LNCAP (cell line): ENCODE measurements around the gene AMBRA1.

Source experiments
- TF ChIP-seq, protein P1 (sequence below): fragments of 450-650 bp; IDR thresholded peaks from 2 replicates; pipeline ENCODE4 v1.5.1; 2017; ENCODE audit warnings: mild to moderate bottlenecking

The AMBRA1 gene

DNA sequence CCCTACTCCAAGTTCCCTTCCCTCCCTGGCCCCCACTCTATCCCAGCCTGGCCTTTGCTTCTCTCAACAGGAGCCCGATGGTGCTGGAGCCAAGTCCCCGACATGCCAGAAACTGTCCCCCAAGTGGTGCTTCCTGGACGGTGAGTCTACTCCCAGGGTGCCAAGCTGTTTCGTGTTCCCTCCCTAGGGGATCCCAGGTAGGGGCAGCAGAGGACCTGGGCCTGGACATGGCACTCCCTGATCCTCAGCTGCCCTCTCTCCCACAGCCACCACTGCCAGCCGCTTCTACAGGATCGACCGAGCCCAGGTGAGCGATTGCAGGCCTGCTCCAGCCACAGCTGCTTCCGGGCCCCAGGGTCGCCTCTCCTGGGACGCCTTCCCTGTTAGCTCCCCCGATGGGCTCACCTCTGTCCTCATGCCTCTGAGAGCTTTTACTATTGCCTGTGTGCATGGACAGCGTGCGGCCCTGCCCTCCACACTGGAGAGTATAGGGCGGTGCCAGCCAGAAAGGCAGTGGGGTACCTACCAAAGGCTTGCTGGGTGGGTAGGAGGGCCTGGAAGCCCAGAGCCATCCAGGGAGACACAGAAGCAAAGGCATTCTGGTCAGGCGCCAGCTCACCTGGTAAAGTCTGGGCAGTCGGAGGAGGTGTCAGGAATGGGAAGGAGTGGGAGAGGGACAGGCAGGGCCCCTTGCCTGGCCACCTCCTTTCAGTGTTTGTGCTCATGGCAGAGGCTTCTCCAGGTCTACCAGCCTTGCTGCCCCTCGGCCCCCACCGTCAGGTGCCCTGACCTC is 217.4 kb downstream of the AMBRA1 start:
- TF ChIP-seq, protein P1, sequence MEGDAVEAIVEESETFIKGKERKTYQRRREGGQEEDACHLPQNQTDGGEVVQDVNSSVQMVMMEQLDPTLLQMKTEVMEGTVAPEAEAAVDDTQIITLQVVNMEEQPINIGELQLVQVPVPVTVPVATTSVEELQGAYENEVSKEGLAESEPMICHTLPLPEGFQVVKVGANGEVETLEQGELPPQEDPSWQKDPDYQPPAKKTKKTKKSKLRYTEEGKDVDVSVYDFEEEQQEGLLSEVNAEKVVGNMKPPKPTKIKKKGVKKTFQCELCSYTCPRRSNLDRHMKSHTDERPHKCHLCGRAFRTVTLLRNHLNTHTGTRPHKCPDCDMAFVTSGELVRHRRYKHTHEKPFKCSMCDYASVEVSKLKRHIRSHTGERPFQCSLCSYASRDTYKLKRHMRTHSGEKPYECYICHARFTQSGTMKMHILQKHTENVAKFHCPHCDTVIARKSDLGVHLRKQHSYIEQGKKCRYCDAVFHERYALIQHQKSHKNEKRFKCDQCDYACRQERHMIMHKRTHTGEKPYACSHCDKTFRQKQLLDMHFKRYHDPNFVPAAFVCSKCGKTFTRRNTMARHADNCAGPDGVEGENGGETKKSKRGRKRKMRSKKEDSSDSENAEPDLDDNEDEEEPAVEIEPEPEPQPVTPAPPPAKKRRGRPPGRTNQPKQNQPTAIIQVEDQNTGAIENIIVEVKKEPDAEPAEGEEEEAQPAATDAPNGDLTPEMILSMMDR = no peak

DNA sequence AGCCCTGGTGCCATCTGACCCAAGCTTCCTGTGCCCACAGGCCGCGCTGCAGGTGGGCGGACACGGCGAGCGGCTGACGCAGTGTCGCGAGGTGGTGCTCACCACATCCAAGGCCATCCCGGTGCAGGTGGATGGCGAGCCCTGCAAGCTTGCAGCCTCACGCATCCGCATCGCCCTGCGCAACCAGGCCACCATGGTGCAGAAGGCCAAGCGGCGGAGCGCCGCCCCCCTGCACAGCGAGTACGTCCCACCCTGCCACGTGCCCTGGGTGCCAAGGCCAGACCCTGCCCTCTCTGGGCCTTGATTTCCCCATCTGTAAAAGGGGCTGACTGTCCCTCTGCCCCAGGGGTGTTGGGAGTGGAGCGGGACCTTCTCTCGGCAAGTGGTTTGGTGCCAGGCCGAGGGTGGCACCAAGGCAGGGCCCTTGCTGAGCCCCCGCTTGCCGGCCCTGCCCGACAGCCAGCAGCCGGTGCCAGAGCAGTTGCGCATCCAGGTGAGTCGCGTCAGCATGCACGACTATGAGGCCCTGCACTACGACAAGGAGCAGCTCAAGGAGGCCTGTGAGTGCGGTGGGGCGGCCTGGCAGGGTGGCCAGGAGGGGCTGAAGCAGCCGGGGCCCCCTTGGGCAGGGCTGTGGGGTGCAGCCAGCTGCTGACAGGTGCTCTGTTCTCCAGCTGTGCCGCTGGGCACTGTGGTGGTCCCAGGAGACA is 218.3 kb downstream of the AMBRA1 start:
- TF ChIP-seq, protein P1 = no peak

- TF ChIP-seq, protein P1 = no peak
Observed at GRCh38 chr11:46374815-46375214, 219.0 kb downstream of the AMBRA1 start.

DNA sequence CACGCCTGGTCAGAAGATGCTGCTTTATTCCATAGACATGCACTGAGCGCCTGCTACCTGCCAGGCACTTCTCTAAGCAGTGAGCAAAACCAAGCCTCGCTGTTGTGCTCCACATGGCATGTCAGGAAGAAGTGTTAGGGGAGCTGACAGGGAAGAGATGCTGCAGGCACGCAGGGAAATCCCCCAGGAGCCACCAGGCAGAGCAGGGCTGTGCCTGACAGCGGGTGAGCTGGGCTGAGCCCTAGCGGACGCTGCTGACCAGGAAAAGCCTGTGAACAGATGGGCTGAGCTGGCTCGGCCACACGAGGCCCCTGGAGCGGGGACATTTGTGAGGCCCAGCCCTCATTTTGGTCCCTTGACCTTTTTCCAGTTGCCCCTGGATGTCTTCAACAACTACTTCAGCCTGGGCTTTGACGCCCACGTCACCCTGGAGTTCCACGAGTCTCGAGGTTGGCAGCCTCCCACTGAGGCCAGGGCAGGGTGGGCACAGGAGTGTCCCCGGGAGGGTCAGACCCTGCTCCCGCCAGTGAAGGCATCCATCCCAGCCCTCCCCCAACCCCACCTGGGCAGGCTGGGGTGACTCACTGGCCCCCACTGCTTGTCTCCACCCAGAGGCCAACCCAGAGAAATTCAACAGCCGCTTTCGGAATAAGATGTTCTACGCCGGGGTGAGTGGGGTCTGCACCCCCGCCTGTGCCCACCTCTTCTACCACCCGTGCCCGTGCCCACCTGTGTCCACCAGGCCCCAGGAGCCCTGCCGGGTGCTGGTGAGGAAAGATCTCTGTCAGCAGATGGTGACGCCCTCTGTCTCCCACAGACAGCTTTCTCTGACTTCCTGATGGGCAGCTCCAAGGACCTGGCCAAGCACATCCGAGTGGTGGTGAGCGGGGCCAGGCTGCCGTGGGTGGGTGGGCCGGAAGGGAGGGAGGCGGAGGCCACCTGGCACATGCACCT is 219.8 kb downstream of the AMBRA1 start:
- TF ChIP-seq, protein P1 = no peak

DNA sequence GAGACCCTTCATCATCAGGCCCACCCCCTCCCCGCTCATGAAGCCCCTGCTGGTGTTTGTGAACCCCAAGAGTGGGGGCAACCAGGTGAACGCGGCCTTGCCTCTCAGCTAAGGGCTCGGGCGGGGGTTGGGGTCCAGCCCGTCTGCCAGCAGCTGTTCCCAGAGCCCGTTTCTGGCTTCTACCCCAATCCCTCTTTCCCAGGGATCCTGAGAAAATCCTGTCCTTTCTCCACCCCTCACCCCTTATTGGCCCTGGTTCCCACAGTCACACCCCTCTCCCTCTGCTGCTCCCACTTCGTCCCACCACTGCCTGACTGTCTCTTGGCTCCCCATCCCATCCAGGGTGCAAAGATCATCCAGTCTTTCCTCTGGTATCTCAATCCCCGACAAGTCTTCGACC is 221.7 kb downstream of the AMBRA1 start:
- TF ChIP-seq, protein P1 = no peak

- TF ChIP-seq, protein P1 = no peak
Observed at GRCh38 chr11:46370253-46370652, 223.6 kb downstream of the AMBRA1 start.

DNA sequence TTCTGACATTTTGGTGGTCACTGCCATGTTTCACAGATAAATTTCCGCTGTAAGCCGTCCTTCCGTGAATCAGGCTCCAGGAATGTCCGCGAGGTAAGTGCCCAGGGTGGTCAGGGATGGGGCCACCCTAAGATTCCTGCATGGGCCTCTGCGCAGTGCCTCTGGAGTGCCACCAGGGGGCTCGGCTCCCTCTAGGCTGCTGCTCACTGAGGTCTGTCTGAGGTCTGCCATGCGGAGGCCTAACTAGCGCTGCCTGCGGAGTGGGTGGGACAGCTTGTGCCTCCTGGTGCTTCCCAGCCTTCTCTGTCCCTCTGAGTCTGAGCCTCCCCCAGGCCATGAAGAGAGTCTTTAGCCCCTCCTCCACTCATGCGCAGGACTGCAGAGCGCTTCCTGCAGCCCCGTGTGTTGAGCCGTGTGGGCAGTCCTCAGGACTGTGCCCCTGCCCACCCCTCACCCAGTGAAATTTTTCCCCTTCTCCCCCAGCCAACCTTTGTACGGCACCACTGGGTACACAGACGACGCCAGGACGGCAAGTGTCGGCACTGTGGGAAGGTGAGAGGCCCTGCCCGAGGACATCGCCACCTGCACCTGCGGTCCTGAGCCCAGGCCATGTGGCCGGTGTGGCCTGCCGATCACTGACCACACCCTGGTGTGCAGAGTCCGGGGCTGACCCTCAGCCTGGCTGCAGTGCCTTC is 224.2 kb downstream of the AMBRA1 start:
- TF ChIP-seq, protein P1 = peak; percentile 94
